Gastroesophageal sphincter (tissue), 4 donors: ENCODE measurements around the gene SAMD5. TPM values are rescaled to one million over a fixed set of nuclear protein-coding genes. Genes with fewer than 3 reads are reported as not detected.

Experiments used
- ATAC-seq: fragments of 150-250 bp; one replicate; pipeline ENCODE4 v1.9.1; 2016; ENCODE audit warnings: mild to moderate bottlenecking, moderate library complexity
- H3K27ac ChIP-seq, 4 donors: fragments of 200-600 bp; sonication (generic) in 3 of 4; 1 replicate in 3 of 4; 2 replicates in 1 of 4; pipeline ENCODE4 v1.5.1; 2016 to 2019
- H3K27me3 ChIP-seq: fragments of 200-600 bp; sonication (generic); one replicate; pipeline ENCODE4 v1.5.1; 2019
- H3K36me3 ChIP-seq, 2 donors: fragments of 200-600 bp; sonication (generic); one replicate each; pipeline ENCODE4 v1.5.1; 2019; ENCODE audit warnings: control low read depth in 1 of 2
- H3K4me1 ChIP-seq, 3 donors: fragments of 200-600 bp; sonication (generic); 1 replicate in 2 of 3; 2 replicates in 1 of 3; pipeline ENCODE4 v1.5.1; 2016 to 2019; ENCODE audit warnings: control low read depth in 2 of 3
- H3K4me3 ChIP-seq, 2 donors: fragments of 200-600 bp; sonication (generic); one replicate each; pipeline ENCODE4 v1.5.1; 2019; ENCODE audit warnings: mild to moderate bottlenecking in 1 of 2, moderate library complexity in 1 of 2
- H3K9me3 ChIP-seq, 3 donors: fragments of 200-600 bp; sonication (generic); one replicate each; pipeline ENCODE4 v1.5.1; 2017 to 2019; ENCODE audit warnings: control low read depth in 2 of 3
- CTCF ChIP-seq, 4 experiments: fragments of 200-600 bp in 2 of 4; fragments of 450-650 bp in 2 of 4; sonication (generic) in 1 of 4; IDR thresholded peaks; one replicate each; pipeline ENCODE4 v1.5.1; 2017 to 2019; ENCODE audit warnings: antibody characterized with exemption in 4 of 4, mild to moderate bottlenecking in 2 of 4, moderate library complexity in 2 of 4
- EP300 ChIP-seq: sonication (generic); formaldehyde crosslinking; IDR thresholded peaks from one replicate; pipeline ENCODE4 v1.6.1; 2017; ENCODE audit warnings: antibody characterized with exemption, mild to moderate bottlenecking
- POLR2A ChIP-seq, 2 donors: fragments of 450-650 bp; IDR thresholded peaks; one replicate each; pipeline ENCODE4 v1.6.1; 2017; ENCODE audit warnings: antibody characterized with exemption in 2 of 2, mild to moderate bottlenecking in 2 of 2, moderate library complexity in 1 of 2
- POLR2AphosphoS5 ChIP-seq: sonication (generic); formaldehyde crosslinking; IDR thresholded peaks from one replicate; pipeline ENCODE4 v1.6.1; 2017; ENCODE audit warnings: antibody characterized with exemption
- WGBS, 2 donors: methylation state at CpG; one replicate each; pipeline ENCODE4 v1.1.5; 2018; ENCODE audit warnings: low coverage in 1 of 2; 5-methylcytosine and 5-hydroxymethylcytosine counted together
- total RNA-seq, 4 donors: library from RNA; depleted of rRNA; stranded (reverse); fragments of >200 nt; gene quantifications; one replicate each; pipeline ENCODE4 v1.1.0, GENCODE V29; 2016

Gene SAMD5
- total RNA-seq, 4 donors from 2014 or later, result 0.93 to 1.3 (median 0.96) TPM

GRCh38 chr6:147506704-147507114, 1.8 kb upstream of the SAMD5 start:
- no peaks in the 10 kb centered on the region for H3K9me3 ChIP-seq
- peaks cover 88% of the 10 kb centered on the region for H3K27me3 ChIP-seq
- no peak overlapping the region for H3K27ac ChIP-seq
- peaks cover 0 to 33% (median 12%) of the 10 kb centered on the region in 3 donors for H3K4me1 ChIP-seq
- ATAC-seq, result peak; percentile 50
- no peaks in the 10 kb centered on the region for H3K36me3 ChIP-seq
- H3K4me3 ChIP-seq, result peak overlapping the region in 1 of 2 donors; percentile 63
- TF ChIP-seq CTCF (IDR thresholded peaks at IDR 0.05), result peak; percentile 58 to 90 (median 70)
- TF ChIP-seq EP300, result no peak
- TF ChIP-seq POLR2AphosphoS5, result no peak
- WGBS, 2 donors, result 0% methylated on average over 9 of the region's 30 CpGs; no CpG with 5 or more reads in 1 of the 2 donors

- Histone ChIP-seq H3K4me1 (peaks cover 0 to 33% (median 12%) of the 10 kb centered on the region in 3 donors), H3K27ac (peak overlapping the region in 2 of 4 donors; percentile 53 to 70), H3K36me3 (no peaks in the 10 kb centered on the region), H3K4me3 (peak overlapping the region; percentile 32 to 63), H3K27me3 (peaks cover 88% of the 10 kb centered on the region), H3K9me3 (no peaks in the 10 kb centered on the region)
- TF ChIP-seq EP300 (no peak), POLR2AphosphoS5 (no peak), CTCF (IDR thresholded peaks at IDR 0.05) (no peak), POLR2A (IDR thresholded peaks at IDR 0.05) (no peak)
- WGBS, 2 donors, result 0 to 2% methylated on average over 1 to 19 of the region's 52 CpGs
- no peak for ATAC-seq
These were observed 1.1 kb upstream of the SAMD5 start for GRCh38 chr6:147507162-147508041.

GRCh38 chr6:147508866-147509608, 547 bp downstream of the SAMD5 start:
- no peak for TF ChIP-seq POLR2AphosphoS5
- TF ChIP-seq POLR2A (IDR thresholded peaks at IDR 0.05), result no peak
- no peak for TF ChIP-seq EP300
- WGBS, 2 donors, result 0% methylated on average over 1 to 7 of the region's 73 CpGs
- H3K27ac ChIP-seq, result peak overlapping the region in 1 of 4 donors; percentile 70
- H3K4me3 ChIP-seq, result peak overlapping the region; percentile 32 to 63
- H3K27me3 ChIP-seq, result peaks cover 74% of the 10 kb centered on the region
- H3K4me1 ChIP-seq, result peaks cover 0 to 33% (median 12%) of the 10 kb centered on the region in 3 donors
- H3K36me3 ChIP-seq, result no peaks in the 10 kb centered on the region
- ATAC-seq, result peak; percentile 10
- H3K9me3 ChIP-seq, result no peaks in the 10 kb centered on the region

DNA sequence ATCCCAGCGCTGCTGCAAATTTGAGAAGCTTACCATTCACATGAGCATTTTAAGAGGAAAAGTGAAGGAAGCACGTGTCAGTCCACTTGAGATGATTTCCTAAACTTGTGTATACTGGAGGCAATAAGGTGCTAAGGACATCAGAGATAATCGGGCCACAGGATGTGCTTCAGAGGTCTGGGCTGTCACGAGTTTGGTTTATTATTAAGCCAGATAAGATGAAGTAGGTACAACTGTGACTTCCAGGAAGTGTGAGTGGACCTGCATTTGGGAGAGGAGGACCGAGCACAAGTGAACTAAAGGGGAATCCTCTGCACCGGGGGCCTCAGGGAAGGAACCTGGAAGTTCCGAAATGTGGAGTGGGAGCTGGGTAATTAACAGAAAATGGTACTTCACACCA, 1.4 kb downstream of the SAMD5 start:
- H3K27me3 ChIP-seq, result peaks cover 68% of the 10 kb centered on the region
- H3K4me1 ChIP-seq, result peaks cover 0 to 33% (median 12%) of the 10 kb centered on the region in 3 donors
- no peak overlapping the region for H3K27ac ChIP-seq
- TF ChIP-seq POLR2AphosphoS5, result no peak
- TF ChIP-seq CTCF (IDR thresholded peaks at IDR 0.05), result no peak
- TF ChIP-seq POLR2A (IDR thresholded peaks at IDR 0.05), result no peak
- no peak for TF ChIP-seq EP300
- ATAC-seq, result no peak
- no peaks in the 10 kb centered on the region for H3K36me3 ChIP-seq
- 46 to 75% methylated on average over 6 to 7 of the region's 7 CpGs for WGBS, 2 donors
- peak overlapping the region in 1 of 2 donors; percentile 63 for H3K4me3 ChIP-seq
- H3K9me3 ChIP-seq, result no peaks in the 10 kb centered on the region

GRCh38 chr6:147510929-147511590, 2.6 kb downstream of the SAMD5 start:
- Histone ChIP-seq H3K4me1 (peaks cover 0 to 33% (median 12%) of the 10 kb centered on the region in 3 donors), H3K27me3 (peaks cover 57% of the 10 kb centered on the region), H3K27ac (no peak overlapping the region), H3K36me3 (no peaks in the 10 kb centered on the region), H3K4me3 (no peak overlapping the region), H3K9me3 (no peaks in the 10 kb centered on the region)
- ATAC-seq, result no peak
- 69 to 74% methylated on average over 5 of the region's 5 CpGs for WGBS, 2 donors
- no peak for TF ChIP-seq POLR2AphosphoS5
- no peak for TF ChIP-seq EP300
- no peak for TF ChIP-seq CTCF (IDR thresholded peaks at IDR 0.05)
- no peak for TF ChIP-seq POLR2A (IDR thresholded peaks at IDR 0.05)
